Vagina (tissue), 2 donors: ENCODE results near the gene PIGA.

Experiments used
- POLR2A ChIP-seq, 2 donors: fragments of 450-650 bp; IDR thresholded peaks; one replicate each; pipeline ENCODE4 v1.6.1; 2017; ENCODE audit warnings: antibody characterized with exemption in 2 of 2, mild to moderate bottlenecking in 2 of 2, moderate library complexity in 2 of 2
- TF ChIP-seq, protein P1 (sequence below), 3 experiments: fragments of 450-650 bp in 2 of 3; fragments of 200-600 bp in 1 of 3; sonication (generic) in 1 of 3; IDR thresholded peaks; one replicate each; pipeline ENCODE4 v1.5.1; 2017 to 2019; ENCODE audit warnings: antibody characterized with exemption in 3 of 3, mild to moderate bottlenecking in 2 of 3, moderate library complexity in 2 of 3

DNA sequence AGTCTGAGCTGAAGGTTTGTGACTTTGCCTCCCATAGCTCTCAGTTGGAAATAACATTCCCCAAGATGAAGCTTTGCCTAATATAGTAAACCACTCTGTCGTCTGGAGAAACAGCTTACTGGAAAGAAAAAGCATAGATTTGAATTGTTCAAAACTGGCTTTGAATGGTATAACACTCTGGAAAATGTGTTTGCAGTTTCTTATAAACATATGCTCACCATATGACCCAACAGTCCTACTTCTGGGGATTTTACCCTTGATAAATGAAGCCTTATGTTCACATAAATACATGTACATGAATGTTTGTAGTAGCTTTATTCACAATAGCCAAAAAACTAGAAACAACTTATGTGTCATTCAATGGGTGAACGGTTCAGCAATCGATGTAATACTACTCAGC, 38.7 kb upstream of the PIGA start:
- no peak for TF ChIP-seq POLR2A (IDR thresholded peaks at IDR 0.05)
- TF ChIP-seq, protein P1, sequence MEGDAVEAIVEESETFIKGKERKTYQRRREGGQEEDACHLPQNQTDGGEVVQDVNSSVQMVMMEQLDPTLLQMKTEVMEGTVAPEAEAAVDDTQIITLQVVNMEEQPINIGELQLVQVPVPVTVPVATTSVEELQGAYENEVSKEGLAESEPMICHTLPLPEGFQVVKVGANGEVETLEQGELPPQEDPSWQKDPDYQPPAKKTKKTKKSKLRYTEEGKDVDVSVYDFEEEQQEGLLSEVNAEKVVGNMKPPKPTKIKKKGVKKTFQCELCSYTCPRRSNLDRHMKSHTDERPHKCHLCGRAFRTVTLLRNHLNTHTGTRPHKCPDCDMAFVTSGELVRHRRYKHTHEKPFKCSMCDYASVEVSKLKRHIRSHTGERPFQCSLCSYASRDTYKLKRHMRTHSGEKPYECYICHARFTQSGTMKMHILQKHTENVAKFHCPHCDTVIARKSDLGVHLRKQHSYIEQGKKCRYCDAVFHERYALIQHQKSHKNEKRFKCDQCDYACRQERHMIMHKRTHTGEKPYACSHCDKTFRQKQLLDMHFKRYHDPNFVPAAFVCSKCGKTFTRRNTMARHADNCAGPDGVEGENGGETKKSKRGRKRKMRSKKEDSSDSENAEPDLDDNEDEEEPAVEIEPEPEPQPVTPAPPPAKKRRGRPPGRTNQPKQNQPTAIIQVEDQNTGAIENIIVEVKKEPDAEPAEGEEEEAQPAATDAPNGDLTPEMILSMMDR (IDR thresholded peaks at IDR 0.05): no peak
